Measurements from ENCODE around the gene GABRG3.

Gene GABRG3

DNA sequence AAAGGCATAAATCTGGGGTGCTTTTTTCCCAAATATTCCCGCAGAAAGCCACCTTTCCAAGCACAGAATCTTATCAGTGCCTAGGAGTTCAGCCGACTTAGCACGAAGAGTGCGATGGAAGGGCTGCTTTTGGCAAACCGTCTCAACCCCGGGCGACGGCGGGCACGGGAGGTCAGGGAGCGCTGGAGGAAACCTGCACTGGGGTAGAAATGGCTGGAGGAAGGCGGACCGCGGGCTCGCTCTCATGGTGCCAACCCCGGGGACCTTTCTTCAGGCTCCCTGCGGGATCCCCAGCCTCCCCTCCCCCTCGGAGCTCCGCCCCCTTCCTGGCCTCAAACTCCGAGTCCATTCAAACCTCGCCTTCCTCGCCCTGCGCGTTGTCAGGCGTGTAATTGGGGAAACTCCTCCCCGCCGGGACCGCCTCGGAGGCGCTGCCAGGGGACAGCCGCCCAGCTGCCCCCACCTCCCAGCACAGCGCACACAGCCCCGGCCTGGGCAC lies at the start of gene GABRG3:
TSS of gene GABRG3 (plus strand) at position 470 of the 499 bp plus-strand sequence.
- Histone ChIP-seq H3K9ac (ENCODE audit: low read depth, low read length) (peak within 1 kb of the TSS; percentile 59), H3K36me3 (ENCODE audit: insufficient read depth, low read length) (no peaks in the 10 kb centered on the region), H3K9me3 (ENCODE audit: control insufficient read depth, insufficient read depth, low read length) (no peaks in the 10 kb centered on the region), H3K4me1 (ENCODE audit: insufficient read depth, low read length) (no peaks in the 10 kb centered on the region; the same call in 1 of the 2 replicates)

DNA sequence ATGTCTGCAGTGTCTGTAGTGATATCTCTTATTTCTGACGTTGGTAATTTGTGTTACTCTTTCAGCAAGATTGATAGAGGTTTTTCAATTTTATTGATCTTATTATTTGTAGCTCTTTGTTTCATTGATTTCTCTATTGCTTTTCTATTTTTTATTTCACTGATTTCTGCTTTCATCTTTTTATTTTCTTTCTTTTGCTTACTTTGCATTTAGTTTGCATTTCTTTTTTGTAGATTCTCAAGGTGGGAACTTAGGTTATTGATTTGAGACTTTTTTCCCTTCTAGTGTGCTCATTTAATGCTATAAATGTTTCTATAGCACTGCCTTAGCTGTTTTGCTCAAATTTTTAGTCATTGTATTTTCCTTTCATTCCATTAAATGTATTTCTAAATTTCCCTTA lies 49.5 kb upstream of the GABRG3 start:
- H3K9ac ChIP-seq (ENCODE audit: low read depth, low read length) = no peak overlapping the region
- H3K9me3 ChIP-seq (ENCODE audit: control insufficient read depth, insufficient read depth, low read length) = no peaks in the 10 kb centered on the region; the same call in 1 of the 2 replicates

DNA sequence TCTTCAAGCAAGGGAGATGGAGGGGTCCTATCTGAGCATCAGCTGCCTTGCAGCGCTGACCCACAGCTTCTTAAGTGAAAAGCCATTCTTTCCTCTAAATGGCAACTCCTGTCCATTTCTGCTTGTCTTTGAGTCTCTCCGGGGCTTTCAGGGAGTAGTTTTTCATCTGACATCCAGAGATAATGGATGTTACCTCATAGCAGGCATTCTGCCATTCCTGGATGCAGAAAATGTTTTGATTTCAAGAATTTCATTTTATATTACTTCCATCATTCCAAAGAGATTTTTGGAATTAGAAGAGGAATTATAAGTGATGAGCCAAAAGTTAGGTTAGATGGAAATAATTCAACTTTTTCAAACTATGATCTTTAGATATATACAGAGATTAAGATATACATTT lies 44.9 kb upstream of the GABRG3 start:
- Histone ChIP-seq H3K4me1 (ENCODE audit: insufficient read depth, low read length) (no peaks in the 10 kb centered on the region), H3K9me3 (ENCODE audit: control insufficient read depth, insufficient read depth, low read length) (no peaks in the 10 kb centered on the region), H3K9ac (ENCODE audit: low read depth, low read length) (no peak overlapping the region), H3K36me3 (ENCODE audit: insufficient read depth, low read length) (no peaks in the 10 kb centered on the region)

More for the DNA sequence above, 49.5 kb upstream of the GABRG3 start:
- Histone ChIP-seq H3K36me3 (ENCODE audit: insufficient read depth, low read length) (no peaks in the 10 kb centered on the region), H3K4me1 (ENCODE audit: insufficient read depth, low read length) (no peaks in the 10 kb centered on the region)

DNA sequence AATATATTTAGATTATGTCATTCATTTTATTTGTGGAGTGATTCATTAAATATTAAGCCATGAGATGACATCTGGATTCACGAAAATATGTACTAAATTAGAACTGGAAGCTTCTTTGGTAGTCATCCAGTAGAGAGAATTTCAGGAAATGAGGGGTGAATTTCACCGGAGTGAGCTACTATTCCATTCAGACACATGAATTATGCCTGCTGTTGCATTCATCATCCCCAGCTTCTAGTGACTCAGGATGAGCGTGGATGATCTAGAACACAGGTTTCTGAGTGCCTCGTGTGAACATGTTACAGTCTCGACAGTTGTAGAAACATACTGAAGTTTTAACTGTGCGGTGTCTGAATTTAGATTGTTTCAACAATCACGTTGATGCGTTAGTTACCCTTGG lies 42.9 kb upstream of the GABRG3 start:
- no peaks in the 10 kb centered on the region for H3K4me1 ChIP-seq (ENCODE audit: insufficient read depth, low read length)
- H3K9me3 ChIP-seq (ENCODE audit: control insufficient read depth, insufficient read depth, low read length) = no peaks in the 10 kb centered on the region
- no peak overlapping the region for H3K9ac ChIP-seq (ENCODE audit: low read depth, low read length)
- no peaks in the 10 kb centered on the region for H3K36me3 ChIP-seq (ENCODE audit: insufficient read depth, low read length)

DNA sequence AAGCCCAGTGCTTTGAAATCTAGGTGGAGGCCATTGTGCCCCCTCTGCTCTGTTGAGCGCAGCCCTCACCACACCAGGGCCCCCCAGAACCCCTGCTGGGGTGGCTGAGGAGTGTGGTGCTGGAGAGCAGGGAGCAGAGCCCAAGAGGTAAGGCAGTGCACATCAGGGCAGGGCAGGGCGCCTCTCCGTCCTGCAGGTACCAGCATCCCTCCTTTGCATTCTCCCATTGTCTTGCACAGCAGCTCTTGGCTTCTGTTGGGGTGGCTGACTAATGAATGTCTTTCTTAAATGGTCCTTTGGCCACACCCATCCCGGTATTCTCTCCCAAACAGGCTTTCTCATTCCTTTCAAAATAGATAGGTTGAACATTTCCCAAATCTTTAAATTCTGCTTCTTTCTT lies 41.4 kb upstream of the GABRG3 start:
- Histone ChIP-seq H3K9me3 (ENCODE audit: control insufficient read depth, insufficient read depth, low read length) (no peaks in the 10 kb centered on the region), H3K9ac (ENCODE audit: low read depth, low read length) (no peak overlapping the region), H3K4me1 (ENCODE audit: insufficient read depth, low read length) (no peaks in the 10 kb centered on the region), H3K36me3 (ENCODE audit: insufficient read depth, low read length) (no peaks in the 10 kb centered on the region)

DNA sequence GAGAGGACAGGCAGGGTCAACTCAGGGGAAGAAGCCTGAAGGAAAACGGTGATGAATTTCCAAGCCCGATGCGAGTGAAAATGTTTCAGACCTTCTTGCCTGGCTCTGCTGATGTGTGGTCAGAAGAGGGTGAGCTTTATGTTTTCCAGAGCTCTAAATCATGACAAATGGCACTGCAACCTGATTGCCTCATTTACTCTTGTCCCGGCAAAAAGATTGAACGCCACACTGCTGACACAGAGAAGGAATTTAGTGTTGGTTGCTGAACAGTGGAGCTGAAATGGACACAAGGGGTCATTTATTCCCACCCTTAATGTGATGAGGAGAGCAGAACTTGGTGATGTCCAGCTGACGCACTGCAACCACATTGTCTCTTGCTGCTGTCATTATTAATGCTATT lies 36.1 kb upstream of the GABRG3 start:
- Histone ChIP-seq H3K36me3 (ENCODE audit: insufficient read depth, low read length) (no peaks in the 10 kb centered on the region), H3K9me3 (ENCODE audit: control insufficient read depth, insufficient read depth, low read length) (no peaks in the 10 kb centered on the region), H3K4me1 (ENCODE audit: insufficient read depth, low read length) (no peaks in the 10 kb centered on the region), H3K9ac (ENCODE audit: low read depth, low read length) (no peak overlapping the region)

DNA sequence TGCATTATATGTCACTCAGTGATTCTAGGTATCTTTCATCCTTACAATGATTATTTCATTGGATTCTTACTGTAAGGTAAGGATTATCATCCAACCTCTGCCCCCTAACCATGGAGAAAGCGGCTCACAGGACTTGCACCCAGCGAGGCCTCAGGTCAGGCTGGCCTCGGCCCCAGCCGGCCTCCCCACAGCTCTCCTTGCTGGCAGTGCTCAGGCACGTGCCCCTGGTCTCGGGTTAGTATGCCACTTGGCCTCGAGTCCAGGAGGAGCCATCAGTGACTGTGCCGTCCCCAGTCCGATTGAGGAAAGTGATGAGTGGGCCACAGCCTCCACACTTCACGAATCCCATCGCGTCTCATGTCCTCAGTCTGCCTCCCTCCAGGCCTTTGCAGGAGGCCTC lies 35.7 kb upstream of the GABRG3 start:
- no peaks in the 10 kb centered on the region for H3K9me3 ChIP-seq (ENCODE audit: control insufficient read depth, insufficient read depth, low read length)
- no peak overlapping the region for H3K9ac ChIP-seq (ENCODE audit: low read depth, low read length)
- no peaks in the 10 kb centered on the region for H3K4me1 ChIP-seq (ENCODE audit: insufficient read depth, low read length)
- no peaks in the 10 kb centered on the region for H3K36me3 ChIP-seq (ENCODE audit: insufficient read depth, low read length)

DNA sequence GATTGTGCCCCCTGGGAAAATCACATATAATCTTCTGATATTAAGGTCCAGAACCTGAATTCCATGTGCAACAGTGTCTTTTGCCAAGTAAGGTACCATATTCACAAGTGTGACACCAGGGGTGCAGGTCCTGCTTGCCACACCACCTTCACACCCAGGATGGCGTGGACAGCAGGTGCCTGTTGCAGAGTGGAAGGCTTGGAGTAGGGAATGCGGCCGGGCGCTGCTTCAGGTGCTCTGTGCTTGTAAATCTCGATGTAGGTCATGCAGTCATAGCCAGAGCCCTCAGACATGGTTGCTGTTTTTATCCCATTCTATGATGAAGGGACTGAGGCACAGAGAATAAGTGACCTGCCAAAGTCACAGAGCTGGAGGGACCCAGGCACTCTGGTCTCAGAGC lies 34.5 kb upstream of the GABRG3 start:
- no peak overlapping the region for H3K9ac ChIP-seq (ENCODE audit: low read depth, low read length)
- H3K4me1 ChIP-seq (ENCODE audit: insufficient read depth, low read length) = no peaks in the 10 kb centered on the region
- H3K9me3 ChIP-seq (ENCODE audit: control insufficient read depth, insufficient read depth, low read length) = no peaks in the 10 kb centered on the region

DNA sequence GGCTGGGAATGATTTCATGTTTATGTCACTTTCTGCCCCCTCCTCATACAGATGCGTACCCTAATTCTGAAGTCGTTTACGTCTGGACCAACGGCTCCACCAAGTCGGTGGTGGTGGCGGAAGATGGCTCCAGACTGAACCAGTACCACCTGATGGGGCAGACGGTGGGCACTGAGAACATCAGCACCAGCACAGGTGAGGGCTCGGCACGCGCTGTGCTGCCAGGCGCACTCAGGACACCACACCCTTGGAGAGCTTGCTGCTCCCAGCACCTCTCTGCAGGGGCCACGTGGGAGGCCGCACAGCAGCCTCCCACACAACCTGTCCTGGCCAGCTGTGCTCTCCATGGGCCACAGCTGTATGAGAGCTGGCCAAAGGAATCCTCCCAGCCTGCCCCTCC lies 33.8 kb upstream of the GABRG3 start:
- Histone ChIP-seq H3K9ac (ENCODE audit: low read depth, low read length) (no peak overlapping the region), H3K9me3 (ENCODE audit: control insufficient read depth, insufficient read depth, low read length) (no peaks in the 10 kb centered on the region), H3K36me3 (ENCODE audit: insufficient read depth, low read length) (no peaks in the 10 kb centered on the region), H3K4me1 (ENCODE audit: insufficient read depth, low read length) (no peaks in the 10 kb centered on the region)

More for the DNA sequence above, 34.5 kb upstream of the GABRG3 start:
- no peaks in the 10 kb centered on the region for H3K36me3 ChIP-seq (ENCODE audit: insufficient read depth, low read length)

DNA sequence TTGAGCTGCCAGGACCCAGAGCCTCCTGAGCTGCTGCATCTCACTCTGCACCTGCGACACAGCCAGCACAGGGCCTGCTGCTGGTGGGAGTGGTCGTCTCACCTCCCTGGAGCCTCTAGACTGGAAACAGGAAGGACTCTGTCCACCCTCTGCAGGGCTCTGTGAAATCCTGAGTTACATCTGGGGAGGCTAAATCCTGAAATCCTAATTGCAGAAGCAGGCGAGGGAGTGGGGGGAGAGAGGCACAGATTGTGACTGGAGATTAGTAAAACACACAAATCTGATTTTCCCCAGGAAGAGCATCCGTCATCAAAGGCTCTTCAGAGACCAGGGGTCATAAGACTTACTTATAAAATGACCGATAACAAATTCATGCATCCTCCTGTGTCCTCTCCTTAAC lies 31.6 kb upstream of the GABRG3 start:
- Histone ChIP-seq H3K36me3 (ENCODE audit: insufficient read depth, low read length) (no peaks in the 10 kb centered on the region), H3K9me3 (ENCODE audit: control insufficient read depth, insufficient read depth, low read length) (no peaks in the 10 kb centered on the region), H3K9ac (ENCODE audit: low read depth, low read length) (no peak overlapping the region), H3K4me1 (ENCODE audit: insufficient read depth, low read length) (no peaks in the 10 kb centered on the region)

DNA sequence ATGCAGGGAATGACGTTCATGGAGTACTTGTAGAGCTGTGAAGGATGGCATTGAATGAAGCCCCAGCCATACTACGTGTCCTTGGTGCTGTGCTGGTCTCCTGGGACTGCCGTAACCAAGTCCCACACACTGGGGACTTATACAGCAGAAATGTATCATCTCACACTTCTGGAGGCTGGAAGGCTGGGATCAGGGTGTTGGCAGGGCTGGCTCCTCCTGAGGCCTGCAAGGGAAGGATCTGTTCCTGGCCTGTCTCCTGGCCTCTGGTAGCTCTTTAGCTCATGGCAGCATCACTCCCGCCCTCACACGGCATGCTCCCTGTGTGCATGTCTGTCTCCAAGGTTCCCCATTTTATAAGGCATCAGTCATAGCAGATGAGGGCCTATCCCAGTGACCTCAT lies 29.5 kb upstream of the GABRG3 start:
- Histone ChIP-seq H3K4me1 (ENCODE audit: insufficient read depth, low read length) (no peaks in the 10 kb centered on the region), H3K9me3 (ENCODE audit: control insufficient read depth, insufficient read depth, low read length) (no peaks in the 10 kb centered on the region), H3K9ac (ENCODE audit: low read depth, low read length) (no peak overlapping the region), H3K36me3 (ENCODE audit: insufficient read depth, low read length) (no peaks in the 10 kb centered on the region)

DNA sequence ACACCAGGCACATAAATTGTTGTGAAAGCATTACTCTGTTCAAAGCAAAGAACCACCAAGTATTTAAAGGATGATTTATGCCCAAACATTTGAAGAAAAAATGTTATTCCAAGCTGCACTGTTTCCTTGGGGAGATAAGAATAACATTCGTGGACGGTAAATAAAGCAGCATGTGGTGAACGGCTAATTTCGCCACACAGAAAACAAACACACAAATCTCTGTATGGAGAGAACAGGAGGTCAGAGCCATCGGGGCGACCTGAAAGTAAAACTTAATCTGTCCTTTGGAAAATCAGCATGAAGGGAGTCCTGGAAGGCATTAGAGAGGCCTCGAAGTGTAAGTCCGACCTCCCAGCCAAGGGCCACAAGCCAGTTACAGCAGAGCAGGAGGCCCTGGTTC lies 27.1 kb upstream of the GABRG3 start:
- no peaks in the 10 kb centered on the region for H3K36me3 ChIP-seq (ENCODE audit: insufficient read depth, low read length)
- H3K9ac ChIP-seq (ENCODE audit: low read depth, low read length) = no peak overlapping the region
- H3K4me1 ChIP-seq (ENCODE audit: insufficient read depth, low read length) = no peaks in the 10 kb centered on the region
- no peaks in the 10 kb centered on the region for H3K9me3 ChIP-seq (ENCODE audit: control insufficient read depth, insufficient read depth, low read length)

DNA sequence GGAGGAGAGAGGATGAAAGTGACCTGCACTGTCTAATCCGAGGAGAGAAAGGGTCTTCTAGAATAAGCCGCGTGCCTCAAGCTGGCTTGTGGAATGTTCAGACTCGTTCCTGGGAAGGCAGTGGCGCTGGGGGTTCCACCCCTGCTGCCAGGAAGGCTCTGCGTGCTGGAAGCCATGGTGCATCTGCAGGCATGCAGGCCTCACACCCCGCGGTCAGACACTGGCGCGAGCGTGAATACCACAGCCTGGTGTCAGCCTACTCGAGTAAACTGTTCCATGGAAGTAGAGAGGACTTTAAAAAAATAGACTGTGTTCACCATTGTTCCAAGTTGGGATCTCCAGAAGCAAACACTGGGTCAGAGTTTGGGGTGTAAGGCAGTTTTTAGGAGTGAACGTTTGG lies 25.9 kb upstream of the GABRG3 start:
- Histone ChIP-seq H3K9me3 (ENCODE audit: control insufficient read depth, insufficient read depth, low read length) (no peaks in the 10 kb centered on the region), H3K4me1 (ENCODE audit: insufficient read depth, low read length) (no peaks in the 10 kb centered on the region), H3K9ac (ENCODE audit: low read depth, low read length) (no peak overlapping the region), H3K36me3 (ENCODE audit: insufficient read depth, low read length) (no peaks in the 10 kb centered on the region)

DNA sequence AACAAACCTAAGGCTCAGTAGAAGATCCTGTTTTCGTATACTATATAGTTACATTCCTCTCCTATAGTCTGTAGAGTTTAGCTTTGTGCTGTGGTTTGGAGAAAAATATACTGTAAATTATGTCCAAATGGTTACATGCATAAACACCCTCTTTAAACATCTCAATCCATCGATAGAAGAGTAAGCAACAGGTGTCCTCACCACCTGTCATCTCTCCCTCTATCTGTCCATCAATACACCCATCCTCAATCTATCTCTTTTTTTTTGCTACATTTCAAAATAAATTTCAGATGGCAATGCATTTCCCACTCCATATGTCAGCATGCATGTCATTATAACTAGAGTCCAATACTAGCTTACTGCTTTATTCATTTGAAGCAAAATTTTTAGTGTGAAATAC lies 21.0 kb upstream of the GABRG3 start:
- Histone ChIP-seq H3K9ac (ENCODE audit: low read depth, low read length) (no peak overlapping the region), H3K36me3 (ENCODE audit: insufficient read depth, low read length) (no peaks in the 10 kb centered on the region), H3K9me3 (ENCODE audit: control insufficient read depth, insufficient read depth, low read length) (no peaks in the 10 kb centered on the region), H3K4me1 (ENCODE audit: insufficient read depth, low read length) (no peaks in the 10 kb centered on the region)

DNA sequence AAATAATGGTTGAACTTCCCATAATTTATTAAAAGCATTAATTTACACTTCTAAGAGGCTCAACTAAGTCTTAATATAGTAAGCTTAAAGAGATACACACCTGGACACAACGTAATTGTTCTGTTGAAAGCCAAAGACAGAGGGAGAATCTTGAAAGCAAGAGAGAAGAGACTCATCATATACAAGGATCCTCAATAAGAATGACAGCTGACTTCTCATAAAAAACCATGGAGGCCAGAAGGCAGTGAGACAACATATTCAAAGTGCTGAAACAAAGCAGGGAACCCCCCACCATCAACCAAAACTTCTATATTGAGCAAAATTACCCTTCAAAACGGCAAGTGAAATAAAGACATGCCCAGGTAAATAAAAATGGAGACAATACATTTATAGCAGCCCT lies 16.6 kb upstream of the GABRG3 start:
- no peaks in the 10 kb centered on the region for H3K4me1 ChIP-seq (ENCODE audit: insufficient read depth, low read length)

DNA sequence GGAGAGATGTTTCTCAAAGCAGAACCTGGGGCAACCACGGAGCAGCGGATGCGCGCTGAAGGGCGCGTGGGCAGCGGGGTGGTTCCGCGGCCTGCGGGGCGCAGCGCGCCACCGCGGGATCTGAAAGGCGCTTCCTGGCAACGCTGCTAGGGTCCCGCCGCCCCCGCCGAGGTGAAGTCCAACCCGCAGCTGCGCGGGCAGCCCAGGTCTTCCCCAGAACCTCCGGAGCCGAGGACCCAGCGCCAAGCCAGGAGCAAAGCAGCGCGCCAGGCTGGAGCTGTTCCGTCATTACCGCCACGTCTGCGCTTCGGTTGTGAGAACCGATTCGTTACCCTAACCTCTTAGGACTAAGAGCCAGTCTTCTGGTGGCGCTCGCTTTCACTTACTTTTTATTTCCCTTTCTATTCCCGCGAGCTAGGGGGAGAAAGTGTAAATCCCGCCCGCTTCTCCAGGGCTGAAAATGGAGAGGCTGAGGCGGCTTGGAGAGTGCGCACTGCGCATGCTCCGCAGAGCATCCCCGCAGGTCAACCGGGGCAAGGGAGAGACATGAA lies 3.2 kb upstream of the GABRG3 start:
- H3K36me3 ChIP-seq (ENCODE audit: insufficient read depth, low read length) = no peaks in the 10 kb centered on the region
- peak overlapping the region; percentile 66 for H3K9ac ChIP-seq (ENCODE audit: low read depth, low read length)
- H3K4me1 ChIP-seq (ENCODE audit: insufficient read depth, low read length) = no peaks in the 10 kb centered on the region; the same call in 1 of the 2 replicates
- H3K9me3 ChIP-seq (ENCODE audit: control insufficient read depth, insufficient read depth, low read length) = no peaks in the 10 kb centered on the region

More for the DNA sequence above, 16.6 kb upstream of the GABRG3 start:
- no peaks in the 10 kb centered on the region for H3K9me3 ChIP-seq (ENCODE audit: control insufficient read depth, insufficient read depth, low read length)
- no peaks in the 10 kb centered on the region for H3K36me3 ChIP-seq (ENCODE audit: insufficient read depth, low read length)
- no peak overlapping the region for H3K9ac ChIP-seq (ENCODE audit: low read depth, low read length)
